ENCODE results near the gene KISS1R. TPM values are rescaled to one million over a fixed set of nuclear protein-coding genes. Genes with fewer than 3 reads are reported as not detected.

KISS1R gene
- total and polyA plus RNA-seq, 9 donors = 0.28 to 0.90 TPM; not detected in 7

DNA sequence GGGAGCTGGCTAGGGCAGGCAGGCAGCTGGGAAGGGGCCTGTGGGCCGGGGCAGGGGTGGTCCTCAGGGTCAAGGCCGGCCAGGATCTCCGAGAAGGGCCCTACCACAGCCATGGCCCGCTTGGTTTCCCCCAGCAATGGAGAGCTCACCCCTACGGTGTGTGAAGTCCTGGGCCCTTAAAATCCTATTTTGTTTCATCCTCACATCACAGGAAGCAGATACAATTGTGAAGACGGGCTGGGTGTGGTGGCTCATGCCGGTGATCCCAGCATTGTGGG, 15.1 kb upstream of the KISS1R start:
- H3K4me3 ChIP-seq = no peak overlapping the region
- no peaks in the 10 kb centered on the region for H3K4me1 ChIP-seq (ENCODE audit: insufficient read depth)
- WGBS, 3 donors = 84 to 91% (median 86%) methylated on average over 7 of the region's 7 CpGs
- DNase-seq = no peak
- H3K27ac ChIP-seq = no peak overlapping the region
- intact Hi-C loops (cut with DNase I) = no loop called here
- no peaks in the 10 kb centered on the region for H3K27me3 ChIP-seq
- no peaks in the 10 kb centered on the region for H3K36me3 ChIP-seq
- TF ChIP-seq EP300 (IDR thresholded peaks at IDR 0.05) (no peak), POLR2A (IDR thresholded peaks at IDR 0.05) (no peak)
- TF ChIP-seq, protein P1, sequence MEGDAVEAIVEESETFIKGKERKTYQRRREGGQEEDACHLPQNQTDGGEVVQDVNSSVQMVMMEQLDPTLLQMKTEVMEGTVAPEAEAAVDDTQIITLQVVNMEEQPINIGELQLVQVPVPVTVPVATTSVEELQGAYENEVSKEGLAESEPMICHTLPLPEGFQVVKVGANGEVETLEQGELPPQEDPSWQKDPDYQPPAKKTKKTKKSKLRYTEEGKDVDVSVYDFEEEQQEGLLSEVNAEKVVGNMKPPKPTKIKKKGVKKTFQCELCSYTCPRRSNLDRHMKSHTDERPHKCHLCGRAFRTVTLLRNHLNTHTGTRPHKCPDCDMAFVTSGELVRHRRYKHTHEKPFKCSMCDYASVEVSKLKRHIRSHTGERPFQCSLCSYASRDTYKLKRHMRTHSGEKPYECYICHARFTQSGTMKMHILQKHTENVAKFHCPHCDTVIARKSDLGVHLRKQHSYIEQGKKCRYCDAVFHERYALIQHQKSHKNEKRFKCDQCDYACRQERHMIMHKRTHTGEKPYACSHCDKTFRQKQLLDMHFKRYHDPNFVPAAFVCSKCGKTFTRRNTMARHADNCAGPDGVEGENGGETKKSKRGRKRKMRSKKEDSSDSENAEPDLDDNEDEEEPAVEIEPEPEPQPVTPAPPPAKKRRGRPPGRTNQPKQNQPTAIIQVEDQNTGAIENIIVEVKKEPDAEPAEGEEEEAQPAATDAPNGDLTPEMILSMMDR (IDR thresholded peaks at IDR 0.05) = no peak
- H3K9me3 ChIP-seq = no peaks in the 10 kb centered on the region

DNA sequence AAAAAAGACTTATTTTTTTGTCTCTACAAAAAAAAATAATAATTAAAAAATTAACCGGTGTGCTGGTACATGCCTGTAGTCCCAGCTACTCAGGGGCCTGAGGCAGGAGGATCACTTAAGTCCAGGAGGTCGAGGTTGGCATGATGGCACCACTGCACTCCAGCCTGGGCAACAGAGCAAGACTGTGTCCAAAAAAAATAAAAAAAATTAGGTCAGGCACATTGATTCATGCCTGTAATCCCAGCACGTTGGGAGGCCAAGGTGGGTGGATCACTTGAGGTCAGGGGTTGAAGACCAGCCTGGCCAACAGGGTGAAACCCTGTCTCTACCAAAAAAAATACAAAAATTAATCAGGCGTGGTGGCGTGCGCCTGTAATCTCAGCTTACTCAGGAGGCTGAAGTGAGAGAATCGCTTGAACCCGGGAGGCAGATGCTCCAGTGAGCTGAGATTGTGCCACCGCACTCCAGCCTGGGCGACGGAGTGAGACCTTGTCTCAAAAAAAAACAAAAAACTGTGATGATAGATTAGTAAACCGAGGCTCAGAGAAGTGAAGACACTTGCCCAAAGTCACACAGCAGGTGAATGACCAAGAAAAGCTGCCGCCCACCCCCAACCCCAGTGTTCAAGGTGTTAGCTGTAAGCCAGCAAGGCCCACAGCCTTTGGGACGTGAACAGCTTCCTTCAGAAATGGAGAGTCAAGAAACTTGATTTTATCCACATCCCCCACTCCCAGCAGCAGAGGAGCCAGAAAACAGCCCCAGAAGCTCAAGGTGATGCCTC, 14.5 kb upstream of the KISS1R start:
- Histone ChIP-seq H3K4me1 (ENCODE audit: insufficient read depth) (no peaks in the 10 kb centered on the region), H3K27ac (no peak overlapping the region), H3K36me3 (no peaks in the 10 kb centered on the region), H3K27me3 (no peaks in the 10 kb centered on the region), H3K4me3 (no peak overlapping the region), H3K9me3 (no peaks in the 10 kb centered on the region)
- TF ChIP-seq, protein P1 (IDR thresholded peaks at IDR 0.05) = no peak
- TF ChIP-seq POLR2A (IDR thresholded peaks at IDR 0.05) = no peak
- TF ChIP-seq EP300 (IDR thresholded peaks at IDR 0.05) = no peak
- no peak for DNase-seq
- intact Hi-C loops (cut with DNase I) = no loop called here
- 89 to 91% (median 90%) methylated on average over 14 of the region's 14 CpGs for WGBS, 3 donors

DNA sequence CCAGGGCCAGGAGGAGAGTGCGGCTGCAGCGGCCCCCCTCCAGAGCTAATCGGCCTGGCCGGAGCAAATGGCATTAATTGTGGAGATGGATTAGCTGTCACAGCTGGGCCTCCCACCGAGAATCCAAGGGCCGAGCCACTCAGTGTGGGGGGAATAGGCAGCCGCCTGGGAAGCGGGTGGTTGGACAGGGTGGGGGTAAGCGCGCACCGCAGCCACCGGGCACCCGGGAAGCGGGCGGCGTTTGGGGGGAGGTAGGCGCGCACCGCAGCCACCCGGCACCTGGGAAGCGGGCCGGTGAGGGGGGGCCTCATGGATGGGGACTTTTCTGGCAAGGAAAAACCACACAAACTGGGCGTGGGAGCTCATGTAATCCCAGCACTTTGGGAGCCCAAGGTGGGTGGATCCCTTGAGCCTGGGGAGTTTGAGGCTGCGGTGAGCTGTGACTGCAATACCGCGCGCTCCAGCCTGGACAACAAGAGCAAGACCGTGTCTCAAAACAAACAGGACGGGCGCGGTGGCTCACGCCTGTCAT, 13.8 kb upstream of the KISS1R start:
- intact Hi-C loops (cut with DNase I) = no loop called here
- DNase-seq = peak in 1 of 5 donors; percentile 32
- Histone ChIP-seq H3K9me3 (no peaks in the 10 kb centered on the region), H3K27ac (no peak overlapping the region), H3K4me1 (ENCODE audit: insufficient read depth) (no peaks in the 10 kb centered on the region), H3K36me3 (no peaks in the 10 kb centered on the region), H3K4me3 (no peak overlapping the region), H3K27me3 (no peaks in the 10 kb centered on the region)
- 54 to 67% (median 65%) methylated on average over 32 of the region's 32 CpGs for WGBS, 3 donors
- no peak for TF ChIP-seq POLR2A (IDR thresholded peaks at IDR 0.05)
- TF ChIP-seq, protein P1 (IDR thresholded peaks at IDR 0.05) = no peak
- TF ChIP-seq EP300 (IDR thresholded peaks at IDR 0.05) = no peak

DNA sequence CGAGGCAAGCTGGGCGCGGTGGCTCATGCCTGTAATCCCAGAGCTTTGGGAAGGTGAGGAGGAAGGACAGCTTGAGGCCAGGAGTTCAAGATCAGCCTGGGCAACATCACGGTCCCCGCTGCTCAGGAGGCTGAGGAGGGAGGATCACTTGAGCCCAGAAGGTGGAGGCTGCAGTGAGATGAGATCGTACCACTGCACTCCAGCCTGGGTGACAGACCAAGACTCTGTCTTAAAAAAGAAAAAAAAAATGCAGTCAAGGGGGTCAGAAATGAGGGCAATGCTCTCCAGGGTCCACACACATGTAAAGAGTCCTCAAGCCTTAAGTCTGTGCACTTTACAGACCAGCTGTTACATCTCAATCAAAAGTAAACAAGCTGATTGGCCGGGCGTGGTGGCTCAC, 12.6 kb upstream of the KISS1R start:
- Histone ChIP-seq H3K4me1 (ENCODE audit: insufficient read depth) (no peaks in the 10 kb centered on the region), H3K36me3 (no peaks in the 10 kb centered on the region), H3K27me3 (no peaks in the 10 kb centered on the region), H3K27ac (no peak overlapping the region), H3K9me3 (no peaks in the 10 kb centered on the region), H3K4me3 (no peak overlapping the region)
- no peak for DNase-seq
- WGBS, 3 donors = 88 to 98% (median 90%) methylated on average over 8 of the region's 8 CpGs
- TF ChIP-seq, protein P1 (IDR thresholded peaks at IDR 0.05) = no peak
- TF ChIP-seq POLR2A (IDR thresholded peaks at IDR 0.05) (no peak), EP300 (IDR thresholded peaks at IDR 0.05) (no peak)
- intact Hi-C loops (cut with DNase I) = no loop called here
